RWPE1 (cell line): ENCODE data around the gene N4BP3.
"Not testable (repeated sequence)": the region's sequence is repeated elsewhere in the genome, so short reads cannot be mapped to it uniquely, and the experiment has no call there.

Experiments
- CTCF ChIA-PET: fragments of 350-600 bp; sonication (Branson Sonifier 250); formaldehyde crosslinking; extraction: SDS; loops from one replicate; lab custom pipeline; 2021; lab: Yijun Ruan, JAX
- POLR2A ChIA-PET: fragments of 400-600 bp; formaldehyde crosslinking; extraction: SDS; loops from one replicate; lab custom pipeline; 2020; ENCODE audit warnings: antibody characterized with exemption; ENCODE audit not compliant: low non-redundant PET; lab: Yijun Ruan, JAX
- DNase-seq: peaks from one replicate; pipeline ENCODE4 v3.0.0; 2012; ENCODE audit warnings: low spot score
- H3K27ac ChIP-seq: fragments of 450-650 bp; 2 replicates; pipeline ENCODE4 v1.5.1; 2017
- CTCF ChIP-seq: fragments of 450-650 bp; conservative IDR thresholded peaks from 2 replicates; pipeline ENCODE4 v1.5.1; 2017; ENCODE audit warnings: low read depth, mild to moderate bottlenecking

The N4BP3 gene

GRCh38 chr5:178074266-178074952 lies 38.9 kb upstream of the N4BP3 start:
- POLR2A ChIA-PET = no interaction called here
- H3K27ac ChIP-seq = no peak overlapping the region
- no peak for DNase-seq
- CTCF ChIA-PET = interaction anchor here (0.6 to 5.3 kb wide), 9 partner anchors 12 to 626 kb away, joined by 3 to 175 read pairs (median 5); no protein-coding TSS in a partner anchor
- no peak for TF ChIP-seq CTCF

DNA sequence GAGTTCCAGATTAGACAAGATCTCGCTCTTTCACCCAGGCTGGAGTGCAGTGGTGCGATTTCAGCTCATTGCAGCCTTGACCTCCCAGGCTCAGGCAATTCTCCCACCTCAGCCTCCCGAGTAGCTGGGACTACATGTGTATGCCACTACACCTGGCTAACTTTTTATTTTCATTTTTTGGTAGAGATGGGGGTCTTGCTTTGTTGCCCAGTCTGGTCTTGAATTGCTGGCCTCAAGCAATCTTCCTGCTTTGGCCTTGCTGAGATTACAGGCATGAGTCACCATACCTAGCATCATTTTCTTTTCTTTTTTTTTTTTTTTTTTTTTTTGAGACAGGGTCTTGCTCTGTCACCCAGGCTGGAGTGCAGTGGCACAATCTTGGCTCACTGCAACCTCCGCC lies 36.4 kb upstream of the N4BP3 start:
- CTCF ChIA-PET = interaction anchor here (0.9 to 5.3 kb wide), 8 partner anchors 14 to 86 kb away, joined by 4 to 175 read pairs (median 37); no protein-coding TSS in a partner anchor
- POLR2A ChIA-PET = not testable (repeated sequence)

GRCh38 chr5:178077751-178078150 lies 35.6 kb upstream of the N4BP3 start:
- ChIA-PET CTCF (interaction anchor here (0.6 to 5.3 kb wide), 7 partner anchors 23 to 513 kb away, joined by 3 to 175 read pairs (median 6); partner anchors contain the start of gene COL23A1), POLR2A (interaction anchor here (1.2 kb wide), 2 partner anchors 46 to 54 kb away, joined by 4 to 5 read pairs; no protein-coding TSS in a partner anchor)
- no peak for TF ChIP-seq CTCF
- peak overlapping the region; percentile 1; the same call in 1 of the 2 replicates for H3K27ac ChIP-seq
- no peak for DNase-seq

More for the DNA sequence above, 36.4 kb upstream of the N4BP3 start:
- DNase-seq, H3K27ac ChIP-seq: not testable (repeated sequence)

GRCh38 chr5:178078197-178079010 lies 34.9 kb upstream of the N4BP3 start:
- peak overlapping the region; percentile 1; the same call in 1 of the 2 replicates for H3K27ac ChIP-seq
- TF ChIP-seq CTCF = no peak
- DNase-seq = peak; percentile 82
- CTCF ChIA-PET = interaction anchor here (0.6 to 5.3 kb wide), 7 partner anchors 22 to 512 kb away, joined by 3 to 175 read pairs (median 6); partner anchors contain the start of gene COL23A1
- POLR2A ChIA-PET = interaction anchor here (1.2 kb wide), 2 partner anchors 46 to 53 kb away, joined by 4 to 5 read pairs; no protein-coding TSS in a partner anchor

- TF ChIP-seq CTCF = no peak
- ChIA-PET CTCF (no interaction called here), POLR2A (no interaction called here)
- DNase-seq = no peak
- H3K27ac ChIP-seq = no peak overlapping the region
Observed at GRCh38 chr5:178080056-178080455, 33.3 kb upstream of the N4BP3 start.

DNA sequence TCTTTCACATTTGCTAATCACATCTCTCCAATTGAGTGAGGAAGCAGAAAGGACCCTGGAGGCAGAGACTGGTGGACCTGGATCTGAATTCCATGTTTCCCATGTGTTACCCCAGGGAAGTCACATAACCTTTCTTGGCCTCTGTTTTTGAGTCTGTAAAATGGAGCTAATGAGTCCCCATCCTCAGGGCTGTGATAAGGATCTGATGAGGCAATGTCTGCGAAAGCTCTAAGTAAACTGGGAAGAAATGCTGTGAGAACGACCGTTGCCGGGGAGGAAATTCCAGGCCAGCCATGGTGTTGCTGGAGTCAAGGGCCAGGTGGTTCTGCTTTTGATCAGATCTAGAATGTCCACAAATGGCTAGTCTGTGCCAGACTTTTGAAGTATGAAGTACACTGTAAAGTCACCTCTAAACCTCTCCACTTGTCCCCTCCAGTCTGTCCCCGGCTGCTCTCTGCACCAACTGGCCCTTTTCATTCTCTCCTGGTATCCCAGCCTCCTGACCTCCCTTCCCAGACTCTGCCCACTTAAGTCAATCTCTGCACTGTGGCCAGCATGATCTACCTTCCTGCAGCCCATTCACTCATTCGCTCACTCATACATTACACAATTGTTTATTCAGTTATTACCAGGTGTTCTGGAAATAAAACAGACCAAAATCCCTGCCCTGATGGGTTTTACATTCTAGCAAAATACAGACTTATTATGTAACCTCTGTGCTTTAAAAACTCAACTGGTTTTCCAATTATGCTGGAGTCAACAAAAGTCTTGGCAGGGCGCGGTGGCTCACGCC lies 32.5 kb upstream of the N4BP3 start:
- H3K27ac ChIP-seq = no peak overlapping the region
- POLR2A ChIA-PET = no interaction called here
- no peak for DNase-seq
- CTCF ChIA-PET = interaction anchor here (0.6 to 0.8 kb wide), 2 partner anchors 65 to 72 kb away, joined by 3 to 5 read pairs; no protein-coding TSS in a partner anchor
- TF ChIP-seq CTCF = no peak
